C4-2B (cell line): ENCODE data around the gene DNAAF6.

ENCODE experiments used
- H3K27ac ChIP-seq: fragments of 450-650 bp; 2 replicates; pipeline ENCODE4 v1.5.1; 2017
- ZFX ChIP-seq: fragments of 450-650 bp; IDR thresholded peaks from 2 replicates; pipeline ENCODE4 v1.6.1; 2017
- TF ChIP-seq, protein P1 (sequence below): fragments of 450-650 bp; conservative IDR thresholded peaks from 2 replicates; pipeline ENCODE4 v1.5.1; 2017; ENCODE audit warnings: mild to moderate bottlenecking

The DNAAF6 gene

DNA sequence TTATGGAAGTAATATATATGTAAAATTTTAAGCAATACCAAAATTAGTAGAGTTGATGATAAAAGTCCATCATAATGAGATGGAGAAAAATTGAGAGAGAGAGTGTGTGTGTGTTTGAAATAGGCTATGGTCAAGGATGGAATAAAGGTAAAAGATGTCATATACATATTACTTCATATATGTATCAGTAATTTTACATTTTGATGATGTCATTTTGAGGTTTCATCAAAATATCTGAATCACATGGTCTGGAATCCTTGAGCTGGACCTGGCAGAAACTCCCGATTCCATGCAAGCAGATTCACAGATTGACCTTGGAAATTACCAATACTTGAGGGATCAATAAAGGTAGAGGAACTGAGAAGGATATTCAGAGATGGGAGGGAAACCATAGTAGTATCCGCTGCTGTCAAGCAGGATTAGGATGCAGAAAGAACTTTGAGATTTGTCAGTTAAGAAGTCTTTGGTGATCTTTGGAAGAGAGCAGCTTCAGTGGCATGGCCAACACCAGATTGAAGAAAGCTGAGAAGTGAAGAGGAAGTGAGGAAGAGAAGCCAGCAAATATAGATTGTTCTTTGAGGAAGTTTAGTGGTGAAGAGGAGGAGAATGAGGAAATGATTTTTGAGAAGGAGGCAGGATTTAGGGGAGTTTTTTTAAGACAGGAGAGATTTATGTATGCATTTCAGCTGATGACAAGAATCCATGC is 21.5 kb downstream of the DNAAF6 start:
- TF ChIP-seq ZFX, result no peak
- TF ChIP-seq, protein P1, sequence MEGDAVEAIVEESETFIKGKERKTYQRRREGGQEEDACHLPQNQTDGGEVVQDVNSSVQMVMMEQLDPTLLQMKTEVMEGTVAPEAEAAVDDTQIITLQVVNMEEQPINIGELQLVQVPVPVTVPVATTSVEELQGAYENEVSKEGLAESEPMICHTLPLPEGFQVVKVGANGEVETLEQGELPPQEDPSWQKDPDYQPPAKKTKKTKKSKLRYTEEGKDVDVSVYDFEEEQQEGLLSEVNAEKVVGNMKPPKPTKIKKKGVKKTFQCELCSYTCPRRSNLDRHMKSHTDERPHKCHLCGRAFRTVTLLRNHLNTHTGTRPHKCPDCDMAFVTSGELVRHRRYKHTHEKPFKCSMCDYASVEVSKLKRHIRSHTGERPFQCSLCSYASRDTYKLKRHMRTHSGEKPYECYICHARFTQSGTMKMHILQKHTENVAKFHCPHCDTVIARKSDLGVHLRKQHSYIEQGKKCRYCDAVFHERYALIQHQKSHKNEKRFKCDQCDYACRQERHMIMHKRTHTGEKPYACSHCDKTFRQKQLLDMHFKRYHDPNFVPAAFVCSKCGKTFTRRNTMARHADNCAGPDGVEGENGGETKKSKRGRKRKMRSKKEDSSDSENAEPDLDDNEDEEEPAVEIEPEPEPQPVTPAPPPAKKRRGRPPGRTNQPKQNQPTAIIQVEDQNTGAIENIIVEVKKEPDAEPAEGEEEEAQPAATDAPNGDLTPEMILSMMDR, result no peak
- no peak overlapping the region for H3K27ac ChIP-seq

DNA sequence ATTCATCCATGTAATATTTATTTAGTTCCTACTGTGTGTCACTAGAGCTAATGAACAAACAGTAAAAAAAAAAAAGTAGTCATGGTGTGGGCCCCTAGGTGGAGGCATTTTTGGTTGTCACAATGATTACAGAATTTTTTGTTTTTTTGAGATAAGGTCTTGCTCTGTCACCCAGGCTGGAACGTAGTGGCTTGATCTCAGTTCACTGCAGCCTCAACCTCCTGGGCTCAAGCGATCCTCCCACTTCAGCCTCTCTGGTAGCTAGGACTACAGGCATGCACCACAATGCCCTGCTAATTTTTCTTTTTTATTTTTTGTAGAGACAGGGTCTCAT is 22.0 kb downstream of the DNAAF6 start:
- H3K27ac ChIP-seq, result no peak overlapping the region
- no peak for TF ChIP-seq ZFX
- TF ChIP-seq, protein P1, result no peak

DNA sequence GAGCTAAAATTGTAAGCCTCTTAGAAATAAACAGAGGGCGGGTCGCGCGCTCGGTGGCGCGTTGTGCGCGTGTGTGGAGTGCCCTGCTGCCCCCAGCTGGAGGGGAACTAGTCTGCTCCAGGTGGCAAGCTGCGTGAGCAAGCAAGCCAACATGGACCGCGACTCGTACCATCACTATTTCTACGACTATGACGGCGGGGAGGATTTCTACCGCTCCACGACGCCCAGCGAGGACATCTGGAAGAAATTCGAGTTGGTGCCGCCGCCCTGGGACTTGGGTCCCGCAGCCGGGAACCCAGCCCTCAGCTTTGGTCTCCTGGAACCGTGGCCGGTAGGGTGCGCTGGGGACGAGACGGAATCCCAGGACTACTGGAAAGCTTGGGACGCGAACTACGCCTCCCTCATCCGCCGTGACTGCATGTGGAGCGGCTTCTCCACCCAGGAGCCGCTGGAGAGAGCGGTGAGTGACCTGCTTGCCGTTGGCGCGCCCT is 66.1 kb downstream of the DNAAF6 start:
- no peak overlapping the region for H3K27ac ChIP-seq
- no peak for TF ChIP-seq ZFX
- TF ChIP-seq, protein P1, result no peak

DNA sequence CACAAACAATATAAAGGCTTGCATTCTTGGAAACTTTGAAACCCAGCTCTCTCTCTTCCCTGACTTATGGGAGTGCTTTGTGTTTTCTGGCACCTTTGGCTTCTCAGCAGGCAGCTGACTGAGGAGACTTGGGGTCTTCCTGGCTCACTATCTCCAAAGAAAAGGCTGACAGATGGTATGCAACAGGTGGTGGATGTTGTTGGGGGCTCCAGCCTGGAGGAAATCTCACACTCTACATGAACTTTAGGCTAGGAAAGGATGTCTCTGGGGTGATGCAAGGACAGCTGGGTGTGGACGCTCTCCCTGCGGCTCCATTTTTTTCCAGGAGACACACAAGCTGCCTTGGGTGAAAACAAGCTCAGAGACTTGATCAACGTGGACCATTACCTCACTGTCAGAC is 67.4 kb downstream of the DNAAF6 start:
- no peak for TF ChIP-seq ZFX
- TF ChIP-seq, protein P1, result no peak
- no peak overlapping the region for H3K27ac ChIP-seq

DNA sequence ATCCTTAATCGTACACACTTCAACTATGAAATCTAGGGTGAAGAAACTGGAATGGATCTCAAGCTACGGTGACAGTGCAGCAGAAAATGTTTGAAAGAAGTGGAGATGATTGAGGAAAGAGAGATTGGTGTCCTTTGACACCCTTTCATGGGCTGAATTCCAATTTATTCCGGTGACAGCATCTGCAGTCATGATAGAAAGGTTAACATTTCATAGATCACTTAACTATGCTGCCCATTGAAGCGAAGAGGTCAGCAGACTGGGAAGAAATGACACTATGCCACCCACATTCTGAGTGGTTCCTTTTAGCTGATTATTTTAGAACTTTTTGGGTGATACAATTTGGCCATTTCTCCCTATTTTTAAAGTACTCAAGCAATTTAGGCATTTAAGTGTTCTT is 82.3 kb downstream of the DNAAF6 start:
- no peak overlapping the region for H3K27ac ChIP-seq
- TF ChIP-seq, protein P1, result no peak
- no peak for TF ChIP-seq ZFX

DNA sequence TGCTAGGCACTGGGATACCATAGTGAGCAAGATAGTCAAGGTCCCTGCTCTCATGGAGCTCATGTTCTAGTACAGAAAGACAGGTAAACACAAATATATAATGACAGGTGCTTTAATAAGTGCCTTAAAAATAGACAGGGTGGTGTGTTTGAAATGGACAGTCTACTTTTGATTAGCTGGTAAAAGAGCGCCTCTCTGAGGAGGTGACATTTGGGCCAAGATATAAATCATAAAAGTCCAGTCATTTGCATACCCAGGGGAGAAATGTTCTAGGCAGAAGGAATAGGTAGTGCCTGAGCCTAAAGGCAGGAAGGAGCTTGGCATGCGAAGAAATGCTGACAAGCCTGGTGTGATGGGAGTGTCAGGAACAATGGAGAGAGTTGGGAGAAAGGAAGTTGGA is 83.6 kb downstream of the DNAAF6 start:
- no peak for TF ChIP-seq ZFX
- TF ChIP-seq, protein P1, result no peak
- no peak overlapping the region for H3K27ac ChIP-seq

DNA sequence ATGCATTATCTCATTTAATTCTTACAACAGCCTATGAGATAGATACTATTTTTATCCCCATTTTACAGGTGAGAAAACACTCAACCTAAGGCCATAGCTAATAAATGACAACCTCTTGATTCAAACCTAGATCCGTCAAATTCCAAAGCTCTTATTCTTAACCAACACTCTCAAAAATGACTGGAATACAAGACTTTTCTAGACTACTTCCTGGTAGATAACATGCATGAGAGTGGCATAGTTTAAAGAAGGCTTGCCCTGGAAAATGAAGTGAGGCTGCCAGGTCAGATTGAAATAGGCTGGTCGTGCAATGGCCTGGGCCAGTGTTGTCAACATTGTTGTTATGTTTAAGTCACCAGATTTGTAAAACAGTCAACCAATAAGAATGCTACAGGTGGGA is 86.6 kb downstream of the DNAAF6 start:
- no peak overlapping the region for H3K27ac ChIP-seq
- TF ChIP-seq, protein P1, result no peak
- no peak for TF ChIP-seq ZFX
